IPS-18c (cell line): ENCODE results near the gene CCL18.
"Not testable (repeated sequence)": the region's sequence is repeated elsewhere in the genome, so short reads cannot be mapped to it uniquely, and the experiment has no call there.

Experiments
- H3K4me3 ChIP-seq: 2 replicates; pipeline ENCODE4 v1.7.0; 2013; ENCODE audit warnings: low read depth, mild to moderate bottlenecking, low read length, moderate library complexity; ENCODE audit not compliant: insufficient read depth
- H3K9me3 ChIP-seq: one replicate; pipeline ENCODE4 v1.6.1; 2013; ENCODE audit warnings: mild to moderate bottlenecking, low read length, moderate library complexity; ENCODE audit not compliant: control insufficient read depth, insufficient read depth

Gene CCL18

GRCh38 chr17:36089888-36090836 lies 26.1 kb downstream of the CCL18 start, which contains the start of gene CCL3:
Gene CCL3 (minus strand): TSS chr17:36090143. CDS start chr17:36090058, 85 bp downstream.
- Histone ChIP-seq H3K4me3 (no peak within 1 kb of the TSS), H3K9me3 (no peaks in the 10 kb centered on the region)

- H3K4me3 ChIP-seq = no peak overlapping the region
Measured at GRCh38 chr17:36092230-36092629, 28.2 kb downstream of the CCL18 start.

GRCh38 chr17:36092715-36093114 lies 28.6 kb downstream of the CCL18 start:
- H3K4me3 ChIP-seq, H3K9me3 ChIP-seq: not testable (repeated sequence)

More at GRCh38 chr17:36092230-36092629, 28.2 kb downstream of the CCL18 start:
- no peaks in the 10 kb centered on the region for H3K9me3 ChIP-seq

GRCh38 chr17:36094232-36094631 lies 30.2 kb downstream of the CCL18 start:
- Histone ChIP-seq H3K9me3 (no peaks in the 10 kb centered on the region), H3K4me3 (no peak overlapping the region)

- Histone ChIP-seq H3K9me3 (no peaks in the 10 kb centered on the region), H3K4me3 (no peak overlapping the region)
Measured at GRCh38 chr17:36094746-36095145, 30.7 kb downstream of the CCL18 start.

- H3K9me3 ChIP-seq = no peaks in the 10 kb centered on the region
- H3K4me3 ChIP-seq = no peak overlapping the region
Measured at GRCh38 chr17:36095992-36096391, 31.9 kb downstream of the CCL18 start.

GRCh38 chr17:36099004-36099403 lies 34.9 kb downstream of the CCL18 start:
- not testable (repeated sequence) for H3K4me3 ChIP-seq, H3K9me3 ChIP-seq

GRCh38 chr17:36103401-36103975 lies 39.4 kb downstream of the CCL18 start, which contains the start of gene CCL4:
Gene CCL4 (plus strand): TSS chr17:36103827. CDS start chr17:36103906, 79 bp downstream.
- not testable (repeated sequence) for H3K9me3 ChIP-seq, H3K4me3 ChIP-seq

- not testable (repeated sequence) for H3K9me3 ChIP-seq, H3K4me3 ChIP-seq
Measured at GRCh38 chr17:36104246-36104645, 40.2 kb downstream of the CCL18 start.

- no peaks in the 10 kb centered on the region for H3K9me3 ChIP-seq
- H3K4me3 ChIP-seq = no peak overlapping the region
Measured at GRCh38 chr17:36104701-36105181, 40.7 kb downstream of the CCL18 start.

- no peaks in the 10 kb centered on the region for H3K9me3 ChIP-seq
- H3K4me3 ChIP-seq = no peak overlapping the region
Measured at GRCh38 chr17:36105781-36106492, 41.9 kb downstream of the CCL18 start.

GRCh38 chr17:36106493-36106835 lies 42.4 kb downstream of the CCL18 start:
- no peak overlapping the region for H3K4me3 ChIP-seq
- H3K9me3 ChIP-seq = no peaks in the 10 kb centered on the region

- H3K9me3 ChIP-seq = peaks cover 3% of the 10 kb centered on the region
- H3K4me3 ChIP-seq = no peak overlapping the region
Measured at GRCh38 chr17:36107660-36108059, 43.6 kb downstream of the CCL18 start.

GRCh38 chr17:36108265-36108664 lies 44.2 kb downstream of the CCL18 start:
- H3K9me3 ChIP-seq, H3K4me3 ChIP-seq: not testable (repeated sequence)

- H3K4me3 ChIP-seq = no peak overlapping the region
- H3K9me3 ChIP-seq = peaks cover 3% of the 10 kb centered on the region
Measured at GRCh38 chr17:36111068-36111490, 47.0 kb downstream of the CCL18 start.

- Histone ChIP-seq H3K9me3 (peaks cover 3% of the 10 kb centered on the region), H3K4me3 (no peak overlapping the region)
Measured at GRCh38 chr17:36112572-36112971, 48.5 kb downstream of the CCL18 start.

- not testable (repeated sequence) for H3K4me3 ChIP-seq, H3K9me3 ChIP-seq
Measured at GRCh38 chr17:36113131-36113530, 49.1 kb downstream of the CCL18 start.
